Measurements from ENCODE around the gene NACC2. TPM values are rescaled to one million over a fixed set of nuclear protein-coding genes. Genes with fewer than 3 reads are reported as not detected.

The NACC2 gene
- total and polyA plus RNA-seq, 9 of the 15 experiments (the other 6 are each of a cell fraction or from before 2014, with no cell fraction given): 0.70 to 25.1 (median 5.6) TPM

- TF ChIP-seq ZMIZ1 (IDR thresholded peaks at IDR 0.05; ENCODE audit: low read depth in 2 of 2, low read length in 2 of 2): no peak
- TF ChIP-seq ZBTB49 (CRISPR knock-in tag; IDR thresholded peaks at IDR 0.05; ENCODE audit: borderline replicate concordance): no peak
- TF ChIP-seq CREB3L1 (IDR thresholded peaks at IDR 0.05; ENCODE audit: borderline replicate concordance, low read depth): peak; percentile 95
- no peak for TF ChIP-seq MNT (conservative IDR thresholded peaks at IDR 0.05)
- no peak for TF ChIP-seq XRCC5 (IDR thresholded peaks at IDR 0.05; ENCODE audit: low read depth, low read length)
- no peak for TF ChIP-seq PYGO2 (tag; IDR thresholded peaks at IDR 0.05)
- no peak for TF ChIP-seq KLF1 (tag; IDR thresholded peaks at IDR 0.05)
- peak; percentile 33; the same call in 1 of the 2 replicates for TF ChIP-seq FOSL1 (tag; conservative IDR thresholded peaks at IDR 0.05)
- no peak for TF ChIP-seq ZHX1 (conservative IDR thresholded peaks at IDR 0.05; ENCODE audit: low read length)
- no peak for TF ChIP-seq NR4A1 (CRISPR knock-in tag; IDR thresholded peaks at IDR 0.05)
- TF ChIP-seq NR4A1 (tag; IDR thresholded peaks at IDR 0.05): peak; percentile 79
- TF ChIP-seq GTF2F1 (IDR thresholded peaks at IDR 0.05; ENCODE audit: low read depth, low read length): no peak
- TF ChIP-seq HDAC6 (IDR thresholded peaks at IDR 0.05; ENCODE audit: low read depth, low read length): no peak
- no peak for TF ChIP-seq TEAD4 (IDR thresholded peaks at IDR 0.05; ENCODE audit: low read length)
- TF ChIP-seq TEAD4 (CRISPR knock-in tag; IDR thresholded peaks at IDR 0.05; ENCODE audit: borderline replicate concordance): no peak
- TF ChIP-seq ZBTB7A (IDR thresholded peaks at IDR 0.05; ENCODE audit: borderline replicate concordance, control insufficient read depth, low read depth, low read length): 0 out of 2 replicates have a peak, but pooled peaks have one; percentile 3
Observed at GRCh38 chr9:135961277-135961715, 133.8 kb downstream of the NACC2 start, which contains the start of gene UBAC1 (continued).

Measured in K562 (cell line).